DMS 273 (cell line): ENCODE measurements around the gene ZNRD2.
A peak's percentile ranks its signal among the peaks of the same experiment; 100 is the strongest.

ENCODE experiments used
- DNase-seq: peaks from one replicate; lab custom pipeline; 2025; ENCODE audit not compliant: unreplicated experiment; lab: John Stamatoyannopoulos, UW

ZNRD2 gene

GRCh38 chr11:65607614-65608426 is 37.5 kb downstream of the ZNRD2 start:
- no peak for DNase-seq

- no peak for DNase-seq
Measured at GRCh38 chr11:65609229-65609628, 39.0 kb downstream of the ZNRD2 start.

GRCh38 chr11:65609665-65610064 is 39.4 kb downstream of the ZNRD2 start:
- DNase-seq: no peak

- no peak for DNase-seq
Measured at GRCh38 chr11:65610404-65610803, 40.1 kb downstream of the ZNRD2 start.

- DNase-seq: no peak
Measured at GRCh38 chr11:65611028-65611757, 40.9 kb downstream of the ZNRD2 start.

GRCh38 chr11:65611758-65612603 is 41.7 kb downstream of the ZNRD2 start:
- no peak for DNase-seq

- DNase-seq: no peak
Measured at GRCh38 chr11:65612691-65613090, 42.4 kb downstream of the ZNRD2 start.

GRCh38 chr11:65613091-65613928 is 43.0 kb downstream of the ZNRD2 start:
- peak; percentile 32 for DNase-seq

GRCh38 chr11:65615229-65615949 is 45.1 kb downstream of the ZNRD2 start, which contains the start of gene PCNX3:
Gene PCNX3, plus strand, starts transcription at chr11:65615776. Its CDS starts 536 bp downstream, at chr11:65616312.
- DNase-seq: peak; percentile 99

- peak; percentile 54 for DNase-seq
Measured at GRCh38 chr11:65615950-65616574, 45.8 kb downstream of the ZNRD2 start.

- no peak for DNase-seq
Measured at GRCh38 chr11:65616575-65617001, 46.3 kb downstream of the ZNRD2 start.

GRCh38 chr11:65617136-65617850 is 47.0 kb downstream of the ZNRD2 start:
- no peak for DNase-seq

GRCh38 chr11:65617990-65618751 is 47.9 kb downstream of the ZNRD2 start:
- DNase-seq: no peak

- no peak for DNase-seq
Measured at GRCh38 chr11:65618763-65619162, 48.5 kb downstream of the ZNRD2 start.

GRCh38 chr11:65619281-65619928 is 49.1 kb downstream of the ZNRD2 start:
- no peak for DNase-seq

GRCh38 chr11:65620666-65621065 is 50.4 kb downstream of the ZNRD2 start:
- DNase-seq: no peak

- DNase-seq: no peak
Measured at GRCh38 chr11:65621460-65621859, 51.2 kb downstream of the ZNRD2 start.
